Measurements from ENCODE around the gene STK4.

DNA sequence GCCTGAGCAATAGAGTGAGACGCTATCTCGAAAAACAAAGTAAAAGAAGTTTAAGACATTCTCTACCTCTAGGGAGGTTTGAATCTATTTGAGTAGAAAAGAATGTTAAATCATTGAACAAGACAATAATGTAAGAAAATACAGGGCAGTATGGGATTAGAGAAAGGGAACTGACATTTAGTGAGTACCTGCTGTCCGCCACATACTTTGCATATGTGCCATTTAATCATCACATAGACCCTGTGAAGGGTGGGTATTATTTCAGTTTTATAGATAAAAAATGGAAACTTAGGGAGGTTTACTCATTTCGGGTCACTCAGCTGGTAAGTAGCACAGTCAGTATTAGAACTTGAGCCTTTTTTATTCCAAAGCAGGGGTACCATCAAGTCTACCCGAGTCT lies 31.4 kb downstream of the STK4 start:
- TF ChIP-seq, protein P1, sequence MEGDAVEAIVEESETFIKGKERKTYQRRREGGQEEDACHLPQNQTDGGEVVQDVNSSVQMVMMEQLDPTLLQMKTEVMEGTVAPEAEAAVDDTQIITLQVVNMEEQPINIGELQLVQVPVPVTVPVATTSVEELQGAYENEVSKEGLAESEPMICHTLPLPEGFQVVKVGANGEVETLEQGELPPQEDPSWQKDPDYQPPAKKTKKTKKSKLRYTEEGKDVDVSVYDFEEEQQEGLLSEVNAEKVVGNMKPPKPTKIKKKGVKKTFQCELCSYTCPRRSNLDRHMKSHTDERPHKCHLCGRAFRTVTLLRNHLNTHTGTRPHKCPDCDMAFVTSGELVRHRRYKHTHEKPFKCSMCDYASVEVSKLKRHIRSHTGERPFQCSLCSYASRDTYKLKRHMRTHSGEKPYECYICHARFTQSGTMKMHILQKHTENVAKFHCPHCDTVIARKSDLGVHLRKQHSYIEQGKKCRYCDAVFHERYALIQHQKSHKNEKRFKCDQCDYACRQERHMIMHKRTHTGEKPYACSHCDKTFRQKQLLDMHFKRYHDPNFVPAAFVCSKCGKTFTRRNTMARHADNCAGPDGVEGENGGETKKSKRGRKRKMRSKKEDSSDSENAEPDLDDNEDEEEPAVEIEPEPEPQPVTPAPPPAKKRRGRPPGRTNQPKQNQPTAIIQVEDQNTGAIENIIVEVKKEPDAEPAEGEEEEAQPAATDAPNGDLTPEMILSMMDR (IDR thresholded peaks at IDR 0.05): no peak
- TF ChIP-seq ZFX (IDR thresholded peaks at IDR 0.05; ENCODE audit: borderline replicate concordance): no peak
